Right atrium auricular region (tissue), 2 donors: ENCODE data around the gene SENP7. TPM values are rescaled to one million over a fixed set of nuclear protein-coding genes. Genes with fewer than 3 reads are reported as not detected.

ENCODE experiments used
- DNase-seq: peaks from one replicate; pipeline ENCODE4 v3.0.0-alpha.2; 2019; ENCODE audit warnings: low spot score
- H3K27ac ChIP-seq, 2 donors: fragments of 200-600 bp; sonication (generic); 1 replicate in 1 of 2; 2 replicates in 1 of 2; pipeline ENCODE4 v1.5.1; 2016 to 2019
- H3K27me3 ChIP-seq, 2 donors: fragments of 200-600 bp; sonication (generic); one replicate each; pipeline versions ENCODE4 v1.5.1 to v1.6.0; 2017 to 2019
- H3K36me3 ChIP-seq: fragments of 200-600 bp; sonication (generic); one replicate; pipeline ENCODE4 v1.5.1; 2016
- H3K4me1 ChIP-seq, 2 donors: fragments of 200-600 bp; sonication (generic); one replicate each; pipeline versions ENCODE4 v1.5.1 to v1.6.0; 2017 to 2019
- H3K4me3 ChIP-seq, 2 donors: fragments of 200-600 bp; sonication (generic); 1 replicate in 1 of 2; 2 replicates in 1 of 2; pipeline ENCODE4 v1.5.1; 2017 to 2019; ENCODE audit warnings: mild to moderate bottlenecking in 1 of 2, moderate library complexity in 1 of 2
- H3K9me3 ChIP-seq, 2 donors: fragments of 200-600 bp; sonication (generic); one replicate each; pipeline ENCODE4 v1.5.1; 2019
- CTCF ChIP-seq, 2 donors: fragments of 200-600 bp; sonication (generic); IDR thresholded peaks; one replicate each; pipeline ENCODE4 v1.5.1; 2019; ENCODE audit warnings: antibody characterized with exemption in 2 of 2
- total RNA-seq, 2 donors: library from RNA; depleted of rRNA; stranded (reverse); fragments of >200 nt; gene quantifications; one replicate each; pipeline ENCODE4 v1.1.0, GENCODE V29; 2016

SENP7 gene
- total RNA-seq, 2 donors from 2014 or later: 6.1 to 10.1 TPM

GRCh38 chr3:101466465-101467309, 46.3 kb downstream of the SENP7 start:
- no peak for TF ChIP-seq CTCF (IDR thresholded peaks at IDR 0.05)
- DNase-seq: no peak
- peak overlapping the region in 1 of 2 donors; percentile 39 for H3K4me3 ChIP-seq
- no peaks in the 10 kb centered on the region for H3K36me3 ChIP-seq
- H3K27ac ChIP-seq: peak overlapping the region in 1 of 2 donors; percentile 39
- peaks cover 0 to 7% of the 10 kb centered on the region in 2 donors for H3K4me1 ChIP-seq
- H3K27me3 ChIP-seq: no peaks in the 10 kb centered on the region
- no peaks in the 10 kb centered on the region for H3K9me3 ChIP-seq

DNA sequence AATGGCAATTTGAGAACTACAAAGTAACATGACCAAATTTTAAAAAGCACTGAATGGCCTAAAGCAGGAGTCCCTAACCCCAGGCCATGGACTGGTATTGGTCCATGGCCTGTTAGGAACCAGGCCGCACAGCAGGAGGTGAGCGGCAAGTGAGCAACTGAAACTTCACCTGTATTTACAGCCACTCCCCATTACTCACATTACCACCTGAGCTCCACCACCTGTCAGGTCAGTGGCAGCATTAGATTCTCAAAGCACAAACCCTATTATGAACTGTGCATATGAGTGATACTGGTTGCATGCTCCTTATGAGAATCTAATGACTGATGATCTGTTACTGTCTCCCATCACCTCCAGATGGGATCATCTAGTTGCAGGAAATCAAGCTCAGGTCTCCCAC, 48.8 kb downstream of the SENP7 start:
- DNase-seq: no peak
- Histone ChIP-seq H3K36me3 (no peaks in the 10 kb centered on the region), H3K27me3 (no peaks in the 10 kb centered on the region)

DNA sequence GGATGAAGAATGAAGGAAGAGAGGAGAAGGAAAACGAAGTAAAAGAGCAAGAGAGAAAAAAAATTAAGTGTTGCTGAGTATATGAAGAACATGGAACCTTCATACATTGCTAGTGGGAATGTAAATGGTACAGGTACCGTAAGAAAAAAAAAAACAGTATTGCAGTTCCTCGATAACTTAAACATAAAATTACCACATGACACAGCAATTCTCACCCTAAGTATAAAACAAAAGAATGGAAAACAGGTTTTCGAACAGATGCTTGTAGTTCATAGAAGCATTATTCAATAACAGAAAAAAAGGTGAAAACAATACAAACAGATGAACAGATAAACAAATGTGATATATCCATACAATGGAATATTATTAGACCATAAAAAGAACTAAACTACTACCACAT, 51.6 kb downstream of the SENP7 start:
- no peak for DNase-seq
- H3K9me3 ChIP-seq: no peaks in the 10 kb centered on the region
- no peak for TF ChIP-seq CTCF (IDR thresholded peaks at IDR 0.05)
- H3K27ac ChIP-seq: no peak overlapping the region
- H3K36me3 ChIP-seq: peaks cover 8% of the 10 kb centered on the region
- peaks cover 0 to under 1% of the 10 kb centered on the region in 2 donors for H3K4me1 ChIP-seq
- no peak overlapping the region for H3K4me3 ChIP-seq
- H3K27me3 ChIP-seq: no peaks in the 10 kb centered on the region

More for the DNA sequence above, 48.8 kb downstream of the SENP7 start:
- peaks cover 0 to 7% of the 10 kb centered on the region in 2 donors for H3K4me1 ChIP-seq
- no peaks in the 10 kb centered on the region for H3K9me3 ChIP-seq
- no peak overlapping the region for H3K4me3 ChIP-seq
- H3K27ac ChIP-seq: no peak overlapping the region
- TF ChIP-seq CTCF (IDR thresholded peaks at IDR 0.05): no peak

DNA sequence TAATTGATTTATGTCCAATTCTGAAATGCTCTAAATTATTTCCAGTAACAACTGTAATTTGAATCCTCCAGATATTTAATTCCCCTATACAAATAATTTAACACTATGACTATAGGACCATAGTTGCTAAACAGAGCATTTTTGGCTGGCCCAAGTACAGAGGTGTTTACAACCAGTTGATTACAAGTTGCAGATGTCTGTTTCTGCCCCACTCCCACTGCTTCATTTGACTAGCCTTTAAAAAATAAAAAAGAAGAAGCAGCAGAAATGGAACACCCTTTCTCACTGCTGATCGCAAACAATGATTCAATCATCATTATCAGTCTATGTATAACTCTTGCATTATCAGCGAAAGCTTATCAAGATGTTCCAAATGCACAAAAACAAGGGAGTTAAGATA, 54.6 kb downstream of the SENP7 start:
- H3K27ac ChIP-seq: no peak overlapping the region
- H3K27me3 ChIP-seq: no peaks in the 10 kb centered on the region
- no peak for DNase-seq
- H3K4me3 ChIP-seq: no peak overlapping the region
- no peak for TF ChIP-seq CTCF (IDR thresholded peaks at IDR 0.05)
- no peaks in the 10 kb centered on the region for H3K4me1 ChIP-seq
- peaks cover 8% of the 10 kb centered on the region for H3K36me3 ChIP-seq
- no peaks in the 10 kb centered on the region for H3K9me3 ChIP-seq

- Histone ChIP-seq H3K27me3 (no peaks in the 10 kb centered on the region), H3K4me1 (no peaks in the 10 kb centered on the region)
Measured at GRCh38 chr3:101454629-101455028, 58.4 kb downstream of the SENP7 start.

More at GRCh38 chr3:101454629-101455028, 58.4 kb downstream of the SENP7 start:
- Histone ChIP-seq H3K27ac (no peak overlapping the region), H3K9me3 (no peaks in the 10 kb centered on the region), H3K36me3 (peaks cover 8% of the 10 kb centered on the region), H3K4me3 (no peak overlapping the region)
- DNase-seq: no peak
- no peak for TF ChIP-seq CTCF (IDR thresholded peaks at IDR 0.05)
